Suppressor macrophage treated with lipopolysaccharide for 4 hours (primary cell): Measurements from ENCODE around the gene MRPS24.
"Not testable (repeated sequence)": the region's sequence is repeated elsewhere in the genome, so short reads cannot be mapped to it uniquely, and the experiment has no call there.

Experiments used
- DNase-seq: peaks from one replicate; pipeline ENCODE4 v3.0.0-alpha.2; 2020

MRPS24 gene

DNA sequence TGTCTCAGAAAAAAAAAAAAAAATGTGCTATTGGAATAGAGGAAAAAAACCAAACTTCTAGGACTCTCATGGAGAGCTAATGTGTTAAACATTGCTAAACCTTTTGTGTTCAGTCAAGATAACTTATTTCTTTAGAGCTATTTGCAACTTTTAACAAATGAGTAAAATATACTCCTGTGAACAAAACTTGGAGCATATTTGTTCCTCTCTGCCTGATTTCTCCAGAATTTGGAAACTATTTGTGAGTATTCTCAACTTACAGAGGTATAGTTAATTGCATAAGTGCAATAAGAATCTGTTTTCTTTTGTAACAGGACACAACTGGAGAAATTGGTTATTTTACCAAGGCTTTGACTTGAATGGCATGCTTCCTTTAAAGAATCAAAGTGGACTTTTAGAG is 38.4 kb downstream of the MRPS24 start:
- not testable (repeated sequence) for DNase-seq

- no peak for DNase-seq
Observed at GRCh38 chr7:43825391-43825808, 43.9 kb downstream of the MRPS24 start.

DNA sequence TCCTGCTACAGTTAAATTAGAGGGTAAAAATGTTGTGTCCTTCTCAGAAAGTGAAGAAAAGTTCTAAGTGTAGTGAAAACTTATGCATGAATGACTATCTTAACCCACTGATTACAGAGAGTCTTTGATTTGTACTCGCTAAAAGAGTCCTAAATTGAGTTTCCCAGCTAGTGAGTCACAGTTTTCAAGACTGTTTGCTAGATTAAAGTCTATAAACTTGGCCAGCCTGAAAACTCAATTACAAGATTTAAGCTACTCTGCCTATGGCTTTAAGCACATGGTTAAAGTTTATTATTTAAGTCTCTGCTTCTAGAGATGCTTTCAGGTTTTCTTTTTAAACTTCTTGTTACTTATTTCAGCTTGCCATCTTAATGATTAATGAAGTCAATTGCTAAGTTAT is 44.4 kb downstream of the MRPS24 start:
- DNase-seq = no peak

DNA sequence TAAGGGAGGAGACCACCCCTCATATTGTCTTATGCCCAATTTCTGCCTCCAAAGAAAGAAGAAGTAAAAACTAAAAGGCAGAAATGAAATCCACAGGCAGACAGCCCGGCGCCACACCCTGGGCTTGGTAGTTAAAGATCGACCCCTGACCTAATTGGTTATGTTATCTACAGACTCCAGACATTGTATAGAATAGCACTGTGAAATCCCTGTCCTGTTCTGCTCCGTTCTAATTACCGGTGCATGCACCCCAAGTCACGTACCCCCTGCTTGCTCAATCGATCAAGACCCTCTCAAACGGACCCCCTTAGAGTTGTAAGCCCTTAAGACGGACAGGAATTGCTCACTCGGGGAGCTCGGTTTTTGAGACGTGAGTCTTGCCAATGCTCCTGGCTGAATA is 44.8 kb downstream of the MRPS24 start:
- DNase-seq = not testable (repeated sequence)

GRCh38 chr7:43823941-43824340 is 45.4 kb downstream of the MRPS24 start:
- no peak for DNase-seq

DNA sequence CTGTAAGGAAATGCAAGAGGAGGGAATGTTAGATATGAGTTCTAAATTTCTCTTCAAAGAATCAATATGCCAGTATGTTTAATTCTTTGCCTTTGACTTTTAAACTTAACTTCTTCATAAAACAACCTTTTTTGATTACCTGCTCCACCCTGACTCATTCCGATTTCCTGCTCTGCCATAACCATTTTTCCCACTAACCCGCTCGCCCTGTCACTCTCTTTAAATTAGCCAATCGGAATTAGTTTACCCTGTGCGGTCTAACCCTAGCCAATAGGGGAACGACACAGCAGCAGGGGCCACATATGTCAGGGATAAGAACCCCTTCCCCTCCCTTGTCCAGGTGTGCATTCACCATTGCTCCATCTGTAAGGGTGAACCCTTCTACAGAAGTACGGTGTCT is 45.9 kb downstream of the MRPS24 start:
- not testable (repeated sequence) for DNase-seq
